Stimulated activated CD4-positive, alpha-beta T cell treated with anti-CD3 and anti-CD28 coated beads, Interleukin-2, amount 100 ng/mL, for 4 hours (primary cell): ENCODE measurements around the gene TMEM126A.

Experiments used
- DNase-seq: peaks from one replicate; pipeline ENCODE4 v3.0.0-alpha.2; 2020; ENCODE audit warnings: low read depth

TMEM126A gene

GRCh38 chr11:85695546-85695945 is 47.8 kb downstream of the TMEM126A start:
- DNase-seq = no peak

- DNase-seq = no peak
These were observed 50.0 kb downstream of the TMEM126A start for GRCh38 chr11:85697747-85698146.

GRCh38 chr11:85698195-85698594 is 50.4 kb downstream of the TMEM126A start:
- DNase-seq = no peak

GRCh38 chr11:85699957-85700741 is 52.4 kb downstream of the TMEM126A start:
- no peak for DNase-seq

GRCh38 chr11:85704967-85705366 is 57.2 kb downstream of the TMEM126A start:
- no peak for DNase-seq

DNA sequence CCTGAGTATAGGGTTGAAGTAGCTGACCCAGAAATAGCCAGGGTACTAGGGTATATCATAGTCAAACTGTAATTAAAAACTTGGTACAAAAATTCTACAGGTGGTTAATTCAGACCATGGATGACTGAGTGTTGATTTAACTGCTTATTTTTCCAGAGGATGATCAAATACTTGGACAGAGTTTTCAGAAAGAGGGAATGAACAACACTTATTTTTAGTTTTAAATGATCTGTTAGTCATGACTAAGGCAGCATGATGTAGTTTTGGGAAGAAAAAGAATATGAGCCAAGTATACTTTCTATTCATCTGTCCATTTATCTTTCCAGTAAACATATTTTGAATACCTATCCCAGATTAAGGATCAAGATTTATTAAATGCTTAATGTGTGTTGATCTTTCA is 58.0 kb downstream of the TMEM126A start:
- no peak for DNase-seq
